ENCODE measurements around the gene VDR.

Gene VDR

DNA sequence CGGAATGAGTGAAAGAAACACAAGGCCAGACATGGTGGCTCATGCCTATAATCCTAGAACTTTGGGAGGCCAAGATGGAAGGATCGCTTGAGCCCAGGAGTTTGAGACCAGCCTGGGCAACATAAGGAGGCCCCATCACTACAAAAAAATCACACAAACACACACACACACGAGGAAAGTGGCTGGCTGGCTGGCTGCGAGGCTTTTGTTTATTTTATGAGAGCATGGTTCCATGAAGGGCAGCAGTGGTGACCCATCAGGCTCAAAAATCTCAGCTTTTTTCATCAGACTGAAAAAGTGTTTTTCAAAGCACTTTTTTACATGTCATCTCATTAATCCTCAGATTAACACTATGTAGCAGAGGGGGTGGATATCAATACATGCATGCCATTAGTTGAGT, 27.7 kb downstream of the VDR start:
- TF ChIP-seq, protein P1, sequence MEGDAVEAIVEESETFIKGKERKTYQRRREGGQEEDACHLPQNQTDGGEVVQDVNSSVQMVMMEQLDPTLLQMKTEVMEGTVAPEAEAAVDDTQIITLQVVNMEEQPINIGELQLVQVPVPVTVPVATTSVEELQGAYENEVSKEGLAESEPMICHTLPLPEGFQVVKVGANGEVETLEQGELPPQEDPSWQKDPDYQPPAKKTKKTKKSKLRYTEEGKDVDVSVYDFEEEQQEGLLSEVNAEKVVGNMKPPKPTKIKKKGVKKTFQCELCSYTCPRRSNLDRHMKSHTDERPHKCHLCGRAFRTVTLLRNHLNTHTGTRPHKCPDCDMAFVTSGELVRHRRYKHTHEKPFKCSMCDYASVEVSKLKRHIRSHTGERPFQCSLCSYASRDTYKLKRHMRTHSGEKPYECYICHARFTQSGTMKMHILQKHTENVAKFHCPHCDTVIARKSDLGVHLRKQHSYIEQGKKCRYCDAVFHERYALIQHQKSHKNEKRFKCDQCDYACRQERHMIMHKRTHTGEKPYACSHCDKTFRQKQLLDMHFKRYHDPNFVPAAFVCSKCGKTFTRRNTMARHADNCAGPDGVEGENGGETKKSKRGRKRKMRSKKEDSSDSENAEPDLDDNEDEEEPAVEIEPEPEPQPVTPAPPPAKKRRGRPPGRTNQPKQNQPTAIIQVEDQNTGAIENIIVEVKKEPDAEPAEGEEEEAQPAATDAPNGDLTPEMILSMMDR (IDR thresholded peaks at IDR 0.05; ENCODE audit: insufficient read depth, low read length, missing control alignments) = no peak
- ChIA-PET POLR2A (no interaction called here), CTCF (interaction anchor here (1.0 kb wide), 1 partner anchor 11 kb away, joined by 3 read pairs; no protein-coding TSS in a partner anchor)
- no peak overlapping the region for H3K4me3 ChIP-seq (ENCODE audit: low read depth, low read length)
- DNase-seq (ENCODE audit: low read depth, low spot score) = no peak

DNA sequence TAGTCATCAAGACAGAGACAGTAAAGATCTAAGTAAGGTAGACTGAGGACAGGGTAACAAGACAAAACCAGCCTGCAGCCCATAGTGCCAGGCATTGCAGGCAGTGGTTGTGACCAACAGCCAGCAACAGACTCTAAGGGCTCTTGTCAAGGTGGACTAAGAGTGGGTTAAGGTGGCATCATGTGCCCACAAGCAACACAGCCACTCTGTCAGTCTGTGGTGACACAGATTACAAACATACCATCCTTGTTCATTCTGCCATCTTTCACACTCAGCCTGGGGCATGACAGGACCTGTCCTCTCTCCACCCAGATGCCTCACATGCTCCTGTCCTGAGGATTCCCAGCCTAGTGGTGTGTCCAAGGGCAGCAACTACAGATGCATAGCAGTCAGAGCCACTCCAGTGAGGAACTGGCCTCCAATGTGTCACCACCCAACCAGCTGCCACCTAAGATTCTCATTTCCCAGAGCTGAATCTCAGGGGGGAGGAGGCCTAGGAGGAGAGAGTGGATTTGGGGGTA, 28.3 kb downstream of the VDR start:
- no peak overlapping the region for H3K4me3 ChIP-seq (ENCODE audit: low read depth, low read length)
- ChIA-PET POLR2A (no interaction called here), CTCF (interaction anchor here (0.7 to 1.0 kb wide), 3 partner anchors 10 to 161 kb away, joined by 3 read pairs; no protein-coding TSS in a partner anchor)
- TF ChIP-seq, protein P1 (IDR thresholded peaks at IDR 0.05; ENCODE audit: insufficient read depth, low read length, missing control alignments) = no peak
- DNase-seq (ENCODE audit: low read depth, low spot score) = no peak

DNA sequence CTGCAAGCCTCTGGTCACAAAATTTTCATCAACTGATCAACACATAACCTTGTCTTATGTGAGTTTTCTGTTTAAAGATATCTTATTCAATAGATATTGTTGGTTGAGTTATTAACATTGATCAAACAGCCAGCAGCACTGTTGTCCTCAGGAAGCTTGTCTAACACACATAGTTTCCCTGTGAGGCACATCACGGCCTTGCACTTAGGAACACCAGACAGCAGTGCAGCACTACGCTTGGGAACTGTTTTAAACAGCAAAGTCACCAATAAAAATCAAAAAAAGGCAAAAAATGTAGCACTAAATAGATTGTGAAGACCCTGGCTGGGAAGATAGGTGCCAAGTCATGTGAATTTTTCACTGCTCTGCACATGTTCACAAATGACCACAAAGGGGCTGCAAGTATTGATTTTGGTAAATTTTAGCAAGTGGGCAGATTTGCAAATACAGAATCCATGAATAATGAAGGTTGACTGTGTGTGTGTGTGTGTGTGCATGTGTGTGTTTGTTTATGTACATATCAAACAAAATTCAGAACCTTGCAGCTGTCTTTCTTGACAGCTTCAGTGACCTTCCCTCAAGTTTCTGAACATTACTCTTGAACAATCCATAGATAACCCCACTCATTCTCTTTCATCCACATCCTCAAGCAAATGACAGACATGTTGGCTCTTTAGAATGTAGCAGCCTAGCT, 28.9 kb downstream of the VDR start:
- DNase-seq (ENCODE audit: low read depth, low spot score) = no peak
- H3K4me3 ChIP-seq (ENCODE audit: low read depth, low read length) = no peak overlapping the region
- ChIA-PET POLR2A (no interaction called here), CTCF (interaction anchor here (0.7 to 2.0 kb wide), 4 partner anchors 35 to 160 kb away, joined by 3 to 9 read pairs (median 4); no protein-coding TSS in a partner anchor)
- TF ChIP-seq, protein P1 (IDR thresholded peaks at IDR 0.05; ENCODE audit: insufficient read depth, low read length, missing control alignments) = no peak

DNA sequence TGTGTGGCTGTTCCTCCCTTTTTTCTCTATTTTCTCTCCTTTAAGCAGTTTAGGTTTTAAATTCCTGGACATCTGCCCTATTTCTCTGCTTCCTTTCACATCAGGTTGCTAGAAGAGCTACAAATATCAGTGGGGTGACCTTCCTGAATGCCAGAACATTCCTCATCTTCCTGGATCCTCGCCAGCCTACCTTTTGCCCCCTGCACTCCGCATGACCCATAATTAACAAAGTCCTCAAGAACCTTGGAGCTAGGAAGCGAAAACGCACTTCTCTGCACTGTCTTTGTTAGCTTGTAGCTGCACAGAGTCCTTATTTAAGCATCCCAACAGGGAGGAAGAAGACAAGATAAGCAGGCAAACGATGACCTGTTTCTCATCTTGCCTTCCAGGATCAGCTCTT, 30.5 kb downstream of the VDR start:
- H3K4me3 ChIP-seq (ENCODE audit: low read depth, low read length) = no peak overlapping the region
- TF ChIP-seq, protein P1 (IDR thresholded peaks at IDR 0.05; ENCODE audit: insufficient read depth, low read length, missing control alignments) = no peak
- DNase-seq (ENCODE audit: low read depth, low spot score) = no peak
- POLR2A ChIA-PET = no interaction called here
- CTCF ChIA-PET = interaction anchor here (1.2 to 2.0 kb wide), 3 partner anchors 36 to 89 kb away, joined by 5 to 10 read pairs (median 9); partner anchors contain the start of gene TMEM106C

DNA sequence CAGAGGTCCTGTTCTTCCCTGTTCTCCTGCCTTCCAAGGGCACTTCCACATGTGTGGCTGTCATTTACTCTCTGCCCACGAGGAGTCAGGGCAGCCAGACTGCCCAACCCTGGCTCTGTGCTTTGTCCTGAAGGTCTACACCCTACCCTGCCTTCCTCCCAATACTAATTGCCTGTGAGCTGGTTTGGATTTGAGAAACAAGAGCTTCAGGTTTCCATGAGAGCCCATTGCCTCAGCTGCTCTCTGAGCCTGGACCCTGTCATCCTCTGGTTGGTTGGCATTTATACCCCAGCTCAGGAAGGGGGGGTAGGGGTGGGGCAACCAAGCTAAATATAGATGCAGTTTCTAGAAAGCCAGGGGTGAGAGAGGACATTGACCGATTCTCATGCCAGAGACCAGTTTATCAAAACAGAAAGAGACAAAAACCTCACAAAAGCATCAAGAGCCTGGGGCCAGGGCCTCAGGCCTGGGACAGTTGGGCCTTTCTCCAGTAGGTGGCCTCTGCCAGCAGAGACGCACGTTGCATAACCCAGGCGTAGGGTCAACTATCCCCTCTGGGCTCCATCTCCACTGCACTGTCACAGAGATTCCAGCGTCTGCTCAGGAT, 34.5 kb downstream of the VDR start:
- H3K4me3 ChIP-seq (ENCODE audit: low read depth, low read length) = no peak overlapping the region
- ChIA-PET POLR2A (no interaction called here), CTCF (interaction anchor here (0.8 to 6.1 kb wide), 11 partner anchors 9 to 154 kb away, joined by 3 to 46 read pairs (median 4); partner anchors contain the start of gene VDR)
- no peak for DNase-seq (ENCODE audit: low read depth, low spot score)
- TF ChIP-seq, protein P1 (IDR thresholded peaks at IDR 0.05; ENCODE audit: insufficient read depth, low read length, missing control alignments) = peak; percentile 46

DNA sequence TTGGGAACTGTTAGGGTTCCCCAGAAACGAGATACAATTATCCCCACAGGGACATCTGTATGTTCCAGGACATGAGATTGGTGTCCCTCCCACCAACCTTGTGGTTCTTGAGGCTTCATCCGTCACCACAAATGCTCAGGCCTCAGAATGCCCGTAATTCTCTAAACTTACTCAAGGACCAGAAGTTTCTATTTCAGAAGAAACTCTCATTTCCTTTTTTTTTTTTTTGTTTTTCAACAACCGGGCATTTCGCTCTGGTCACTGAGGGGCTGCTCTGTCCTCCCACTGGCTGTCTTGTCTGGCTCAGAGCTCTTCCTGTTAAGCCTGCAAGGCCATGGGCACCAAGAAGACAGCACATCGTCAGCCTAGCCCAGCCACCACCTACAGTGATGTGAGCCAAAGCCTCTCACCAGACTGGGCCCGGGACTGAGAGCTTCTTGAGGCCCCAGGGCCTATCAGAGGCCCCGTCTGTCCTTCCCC, 36.2 kb downstream of the VDR start:
- H3K4me3 ChIP-seq (ENCODE audit: low read depth, low read length) = no peak overlapping the region
- DNase-seq (ENCODE audit: low read depth, low spot score) = no peak
- POLR2A ChIA-PET = no interaction called here
- TF ChIP-seq, protein P1 (IDR thresholded peaks at IDR 0.05; ENCODE audit: insufficient read depth, low read length, missing control alignments) = no peak
- CTCF ChIA-PET = interaction anchor here (0.8 to 6.1 kb wide), 12 partner anchors 11 to 153 kb away, joined by 3 to 46 read pairs (median 6); partner anchors contain the start of genes TMEM106C and VDR
